ENCODE data around the gene NDEL1.

Gene NDEL1

DNA sequence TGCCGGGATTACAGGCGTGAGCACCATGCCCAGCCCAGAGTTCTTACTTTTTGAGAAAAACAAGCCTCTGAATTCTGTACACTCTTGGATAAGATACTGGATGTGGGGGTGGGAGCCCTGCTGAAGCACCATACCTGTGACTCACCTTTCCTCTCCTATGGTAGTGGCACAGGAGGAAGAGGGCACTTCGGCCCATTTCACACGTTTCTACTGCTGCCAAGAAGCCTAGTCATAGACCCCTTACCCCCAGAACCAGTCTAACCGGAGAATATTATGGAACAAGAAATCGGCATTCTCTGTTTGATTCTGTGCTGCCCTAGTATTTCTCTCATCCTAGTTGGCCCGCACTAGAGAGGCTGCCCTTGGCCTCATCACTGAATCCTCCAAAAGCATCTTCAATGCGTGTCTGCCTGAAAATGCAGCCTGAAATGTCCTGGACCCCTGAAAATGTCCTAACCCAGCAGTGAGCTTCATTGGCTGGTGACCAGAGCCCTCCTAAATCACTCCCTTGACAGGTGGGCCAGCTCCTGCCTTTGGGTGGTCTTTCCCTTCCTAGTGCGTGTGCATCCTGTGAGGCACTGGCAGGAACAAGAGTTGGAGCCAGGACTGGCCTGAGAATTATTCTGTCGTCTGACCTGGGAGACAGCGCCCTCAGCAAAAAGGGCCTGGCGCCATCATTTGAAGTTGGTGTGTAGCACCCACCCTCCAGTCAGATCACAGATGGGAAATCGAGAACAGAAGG, 37.9 kb downstream of the NDEL1 start:
- no peak overlapping the region for H3K4me3 ChIP-seq (ENCODE audit: low read depth in 1 of 5, low read length in 5 of 5)
- no peaks in the 10 kb centered on the region for H3K27me3 ChIP-seq (ENCODE audit: control insufficient read depth in 5 of 5, insufficient read depth in 4 of 5, low read length in 5 of 5)
- no peaks in the 10 kb centered on the region for H3K9me3 ChIP-seq (ENCODE audit: control insufficient read depth in 5 of 5, low read length in 5 of 5)
- no peak overlapping the region for H3K27ac ChIP-seq (ENCODE audit: low read depth, low read length)
- H3K36me3 ChIP-seq (ENCODE audit: control insufficient read depth in 5 of 5, insufficient read depth in 5 of 5, low read length in 5 of 5), result peaks cover 5 to 89% (median 70%) of the 10 kb centered on the region in 5 donors
- no peak overlapping the region for H3K9ac ChIP-seq (ENCODE audit: low read length in 5 of 5)
- H3K4me1 ChIP-seq (ENCODE audit: control insufficient read depth in 5 of 5, insufficient read depth in 5 of 5, low read length in 5 of 5), result peaks cover 6 to 26% (median 11%) of the 10 kb centered on the region in 5 donors

- peaks cover 5 to 87% (median 72%) of the 10 kb centered on the region in 5 donors for H3K36me3 ChIP-seq (ENCODE audit: control insufficient read depth in 5 of 5, insufficient read depth in 5 of 5, low read length in 5 of 5)
- H3K9ac ChIP-seq (ENCODE audit: low read length in 5 of 5), result no peak overlapping the region
- no peaks in the 10 kb centered on the region for H3K9me3 ChIP-seq (ENCODE audit: control insufficient read depth in 5 of 5, low read length in 5 of 5)
- H3K27me3 ChIP-seq (ENCODE audit: control insufficient read depth in 5 of 5, insufficient read depth in 4 of 5, low read length in 5 of 5), result no peaks in the 10 kb centered on the region
- H3K4me3 ChIP-seq (ENCODE audit: low read depth in 1 of 5, low read length in 5 of 5), result no peak overlapping the region
- H3K27ac ChIP-seq (ENCODE audit: low read depth, low read length), result no peak overlapping the region
- peaks cover 10 to 32% (median 17%) of the 10 kb centered on the region in 5 donors for H3K4me1 ChIP-seq (ENCODE audit: control insufficient read depth in 5 of 5, insufficient read depth in 5 of 5, low read length in 5 of 5)
Observed at GRCh38 chr17:8474826-8475225, 39.1 kb downstream of the NDEL1 start.

GRCh38 chr17:8475227-8475626, 39.5 kb downstream of the NDEL1 start:
- Histone ChIP-seq H3K27me3 (ENCODE audit: control insufficient read depth in 5 of 5, insufficient read depth in 4 of 5, low read length in 5 of 5) (no peaks in the 10 kb centered on the region), H3K4me3 (ENCODE audit: low read depth in 1 of 5, low read length in 5 of 5) (no peak overlapping the region), H3K4me1 (ENCODE audit: control insufficient read depth in 5 of 5, insufficient read depth in 5 of 5, low read length in 5 of 5) (peaks cover 12 to 32% (median 17%) of the 10 kb centered on the region in 5 donors), H3K9ac (ENCODE audit: low read length in 5 of 5) (no peak overlapping the region), H3K36me3 (ENCODE audit: control insufficient read depth in 5 of 5, insufficient read depth in 5 of 5, low read length in 5 of 5) (peaks cover 5 to 89% (median 76%) of the 10 kb centered on the region in 5 donors), H3K9me3 (ENCODE audit: control insufficient read depth in 5 of 5, low read length in 5 of 5) (no peaks in the 10 kb centered on the region), H3K27ac (ENCODE audit: low read depth, low read length) (no peak overlapping the region)

DNA sequence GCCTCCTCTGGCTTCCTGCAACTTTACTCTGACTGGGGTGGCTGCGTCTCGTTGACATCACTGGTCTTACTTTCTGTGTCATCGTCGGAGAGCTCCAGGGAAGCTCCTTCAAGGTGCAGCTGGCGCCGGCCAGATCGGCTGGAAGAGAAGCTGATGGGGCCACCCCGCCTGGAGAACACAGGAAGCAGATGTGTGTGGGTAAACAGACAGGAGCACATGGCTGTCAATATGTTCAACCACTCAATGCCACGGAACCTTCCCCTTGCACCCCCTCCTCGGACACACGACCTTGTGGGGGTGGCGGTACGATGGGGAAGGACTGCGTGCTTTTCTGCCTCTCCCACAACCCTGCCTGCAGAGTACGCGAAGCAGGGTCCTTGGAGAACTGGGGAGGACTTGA, 40.1 kb downstream of the NDEL1 start:
- H3K9ac ChIP-seq (ENCODE audit: low read length in 5 of 5), result no peak overlapping the region
- no peak overlapping the region for H3K27ac ChIP-seq (ENCODE audit: low read depth, low read length)
- H3K36me3 ChIP-seq (ENCODE audit: control insufficient read depth in 5 of 5, insufficient read depth in 5 of 5, low read length in 5 of 5), result peaks cover 5 to 89% (median 81%) of the 10 kb centered on the region in 5 donors
- H3K9me3 ChIP-seq (ENCODE audit: control insufficient read depth in 5 of 5, low read length in 5 of 5), result no peaks in the 10 kb centered on the region
- peaks cover 7 to 30% (median 14%) of the 10 kb centered on the region in 5 donors for H3K4me1 ChIP-seq (ENCODE audit: control insufficient read depth in 5 of 5, insufficient read depth in 5 of 5, low read length in 5 of 5)
- H3K27me3 ChIP-seq (ENCODE audit: control insufficient read depth in 5 of 5, insufficient read depth in 4 of 5, low read length in 5 of 5), result no peaks in the 10 kb centered on the region
- H3K4me3 ChIP-seq (ENCODE audit: low read depth in 1 of 5, low read length in 5 of 5), result no peak overlapping the region

DNA sequence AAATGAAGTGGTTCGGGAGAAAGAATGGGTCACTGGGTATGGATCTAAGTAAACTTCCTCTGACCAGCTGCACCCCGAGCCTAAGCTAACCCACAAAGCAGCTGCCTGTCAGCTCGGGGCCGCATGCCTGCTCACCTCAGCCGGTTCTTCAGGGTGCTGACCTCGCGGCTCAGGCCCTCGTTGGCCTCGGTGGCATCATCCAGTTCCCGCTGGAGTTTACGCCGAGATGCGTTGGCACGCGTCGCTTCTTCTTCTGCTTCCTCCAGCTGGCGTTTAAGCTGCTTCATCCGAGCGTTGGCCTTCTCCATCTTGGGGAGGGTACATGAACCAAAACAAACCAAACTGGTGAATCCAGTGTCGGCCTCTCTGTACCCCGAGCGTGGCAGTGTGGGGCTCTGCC, 41.1 kb downstream of the NDEL1 start:
- H3K27me3 ChIP-seq (ENCODE audit: control insufficient read depth in 5 of 5, insufficient read depth in 4 of 5, low read length in 5 of 5), result no peaks in the 10 kb centered on the region
- no peak overlapping the region for H3K27ac ChIP-seq (ENCODE audit: low read depth, low read length)
- H3K9ac ChIP-seq (ENCODE audit: low read length in 5 of 5), result no peak overlapping the region
- no peak overlapping the region for H3K4me3 ChIP-seq (ENCODE audit: low read depth in 1 of 5, low read length in 5 of 5)
- peaks cover 5 to 89% (median 83%) of the 10 kb centered on the region in 5 donors for H3K36me3 ChIP-seq (ENCODE audit: control insufficient read depth in 5 of 5, insufficient read depth in 5 of 5, low read length in 5 of 5)
- no peaks in the 10 kb centered on the region for H3K9me3 ChIP-seq (ENCODE audit: control insufficient read depth in 5 of 5, low read length in 5 of 5)
- H3K4me1 ChIP-seq (ENCODE audit: control insufficient read depth in 5 of 5, insufficient read depth in 5 of 5, low read length in 5 of 5), result peaks cover 7 to 26% (median 13%) of the 10 kb centered on the region in 5 donors

DNA sequence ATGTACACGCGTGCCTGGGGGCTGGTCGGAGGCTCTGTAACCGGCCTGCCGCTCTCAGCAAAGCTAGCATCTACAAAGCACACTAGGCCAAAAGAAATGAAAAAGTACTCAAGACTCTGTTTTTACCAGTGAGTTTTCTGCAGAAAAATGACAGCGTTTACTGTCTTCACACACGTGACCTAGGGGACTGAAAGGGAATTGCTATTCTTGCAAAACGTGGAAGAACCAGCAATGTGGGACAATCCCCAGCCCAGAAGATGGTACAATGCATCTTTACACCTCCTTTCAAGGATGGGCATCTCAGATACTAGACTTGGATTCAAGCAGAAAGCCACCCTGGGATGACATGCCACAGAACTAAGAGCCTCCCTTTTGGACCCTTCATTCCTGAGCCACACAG, 41.5 kb downstream of the NDEL1 start:
- peaks cover 5 to 89% (median 82%) of the 10 kb centered on the region in 5 donors for H3K36me3 ChIP-seq (ENCODE audit: control insufficient read depth in 5 of 5, insufficient read depth in 5 of 5, low read length in 5 of 5)
- no peak overlapping the region for H3K27ac ChIP-seq (ENCODE audit: low read depth, low read length)
- no peak overlapping the region for H3K4me3 ChIP-seq (ENCODE audit: low read depth in 1 of 5, low read length in 5 of 5)
- H3K4me1 ChIP-seq (ENCODE audit: control insufficient read depth in 5 of 5, insufficient read depth in 5 of 5, low read length in 5 of 5), result peaks cover 7 to 27% (median 13%) of the 10 kb centered on the region in 5 donors
- H3K9me3 ChIP-seq (ENCODE audit: control insufficient read depth in 5 of 5, low read length in 5 of 5), result no peaks in the 10 kb centered on the region
- H3K27me3 ChIP-seq (ENCODE audit: control insufficient read depth in 5 of 5, insufficient read depth in 4 of 5, low read length in 5 of 5), result no peaks in the 10 kb centered on the region
- H3K9ac ChIP-seq (ENCODE audit: low read length in 5 of 5), result no peak overlapping the region

- H3K36me3 ChIP-seq (ENCODE audit: control insufficient read depth in 5 of 5, insufficient read depth in 5 of 5, low read length in 5 of 5), result peaks cover 7 to 90% (median 84%) of the 10 kb centered on the region in 5 donors
- no peaks in the 10 kb centered on the region for H3K9me3 ChIP-seq (ENCODE audit: control insufficient read depth in 5 of 5, low read length in 5 of 5)
- H3K27me3 ChIP-seq (ENCODE audit: control insufficient read depth in 5 of 5, insufficient read depth in 4 of 5, low read length in 5 of 5), result no peaks in the 10 kb centered on the region
- no peak overlapping the region for H3K27ac ChIP-seq (ENCODE audit: low read depth, low read length)
- no peak overlapping the region for H3K9ac ChIP-seq (ENCODE audit: low read length in 5 of 5)
- H3K4me3 ChIP-seq (ENCODE audit: low read depth in 1 of 5, low read length in 5 of 5), result no peak overlapping the region
- peaks cover 7 to 32% (median 15%) of the 10 kb centered on the region in 5 donors for H3K4me1 ChIP-seq (ENCODE audit: control insufficient read depth in 5 of 5, insufficient read depth in 5 of 5, low read length in 5 of 5)
Observed at GRCh38 chr17:8477715-8478441, 42.2 kb downstream of the NDEL1 start.

DNA sequence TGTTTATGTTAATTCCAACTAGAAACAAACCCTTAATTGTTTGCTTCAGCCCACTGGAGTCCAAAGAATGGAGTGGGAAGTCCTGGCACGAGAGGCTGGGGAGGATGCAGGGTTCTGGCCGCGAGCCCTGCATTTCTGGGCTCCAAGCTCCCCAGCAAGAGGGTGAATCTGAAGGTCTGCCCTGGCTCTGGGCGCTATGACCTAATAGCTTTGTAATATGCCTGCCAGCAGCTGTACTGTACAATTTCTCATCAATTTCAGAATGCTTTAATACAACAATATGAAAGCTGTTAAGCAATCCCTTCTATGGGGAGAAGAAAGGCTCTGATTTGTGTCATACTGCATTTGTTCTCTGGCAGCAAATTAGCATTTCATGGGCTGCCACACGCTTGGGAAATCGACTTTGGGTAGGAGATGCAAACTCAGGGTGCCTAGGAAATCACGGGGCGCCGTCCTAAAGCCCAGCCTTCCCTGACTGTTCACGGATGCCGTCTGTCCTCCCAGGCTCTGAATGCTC, 43.8 kb downstream of the NDEL1 start:
- no peaks in the 10 kb centered on the region for H3K27me3 ChIP-seq (ENCODE audit: control insufficient read depth in 5 of 5, insufficient read depth in 4 of 5, low read length in 5 of 5)
- peaks cover 0 to 3% (median 0%) of the 10 kb centered on the region in 5 donors for H3K9me3 ChIP-seq (ENCODE audit: control insufficient read depth in 5 of 5, low read length in 5 of 5)
- H3K27ac ChIP-seq (ENCODE audit: low read depth, low read length), result no peak overlapping the region
- peak overlapping the region in 1 of 5 donors; percentile 68 for H3K9ac ChIP-seq (ENCODE audit: low read length in 5 of 5)
- H3K4me1 ChIP-seq (ENCODE audit: control insufficient read depth in 5 of 5, insufficient read depth in 5 of 5, low read length in 5 of 5), result peaks cover 7 to 32% (median 15%) of the 10 kb centered on the region in 5 donors
- peaks cover 15 to 82% (median 77%) of the 10 kb centered on the region in 5 donors for H3K36me3 ChIP-seq (ENCODE audit: control insufficient read depth in 5 of 5, insufficient read depth in 5 of 5, low read length in 5 of 5)
- H3K4me3 ChIP-seq (ENCODE audit: low read depth in 1 of 5, low read length in 5 of 5), result no peak overlapping the region

DNA sequence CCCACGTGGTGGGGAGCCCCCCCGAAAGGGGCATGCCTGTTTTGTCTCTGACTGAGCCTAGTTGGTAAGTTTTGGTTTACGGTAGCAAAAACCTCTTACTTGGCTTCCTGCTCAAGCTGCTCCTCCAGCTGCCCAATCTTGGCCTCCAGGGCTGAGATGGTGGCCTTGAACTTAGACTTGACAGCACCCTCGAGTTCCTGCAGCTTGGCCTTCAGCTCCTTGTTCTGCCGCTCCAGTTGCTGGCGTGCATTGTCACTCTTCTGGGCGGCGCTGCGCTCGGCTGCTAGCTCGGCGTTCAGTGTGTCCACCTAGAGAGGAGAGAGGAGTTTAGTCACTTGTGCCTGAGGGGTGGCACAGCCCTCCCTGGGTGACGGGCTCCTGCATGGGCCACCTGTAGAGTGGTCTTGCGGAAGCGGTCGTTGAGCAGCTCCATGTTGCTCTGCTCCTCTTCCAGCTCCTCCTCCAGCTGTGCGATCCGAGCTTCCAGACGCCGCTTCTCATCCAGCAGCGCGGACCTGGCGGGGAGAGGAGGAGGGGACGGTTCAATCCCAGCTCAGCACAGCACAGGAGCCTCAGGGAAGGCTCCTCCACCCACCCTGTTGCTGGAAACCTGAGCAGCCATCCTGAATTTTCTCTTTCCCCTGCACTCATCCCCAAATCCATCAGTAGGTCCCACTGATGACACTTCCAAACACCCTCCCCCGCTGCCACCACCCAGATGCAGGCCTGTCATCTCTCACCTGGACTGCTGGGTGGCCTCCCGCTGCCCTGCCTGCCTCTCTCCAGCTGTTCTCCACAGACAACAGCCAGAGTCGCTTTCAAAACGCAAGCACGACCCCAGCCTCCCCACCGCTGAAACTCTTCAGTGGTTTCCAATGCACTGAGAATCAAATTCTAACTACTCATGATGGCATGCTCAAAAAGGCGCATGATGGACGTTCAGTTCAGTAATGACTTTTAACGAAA, 44.6 kb downstream of the NDEL1 start:
- H3K36me3 ChIP-seq (ENCODE audit: control insufficient read depth in 5 of 5, insufficient read depth in 5 of 5, low read length in 5 of 5), result peaks cover 18 to 77% (median 69%) of the 10 kb centered on the region in 5 donors
- no peak overlapping the region for H3K9ac ChIP-seq (ENCODE audit: low read length in 5 of 5)
- no peak overlapping the region for H3K27ac ChIP-seq (ENCODE audit: low read depth, low read length)
- H3K4me3 ChIP-seq (ENCODE audit: low read depth in 1 of 5, low read length in 5 of 5), result no peak overlapping the region
- peaks cover 0 to 6% (median 0%) of the 10 kb centered on the region in 5 donors for H3K9me3 ChIP-seq (ENCODE audit: control insufficient read depth in 5 of 5, low read length in 5 of 5)
- peaks cover 7 to 31% (median 15%) of the 10 kb centered on the region in 5 donors for H3K4me1 ChIP-seq (ENCODE audit: control insufficient read depth in 5 of 5, insufficient read depth in 5 of 5, low read length in 5 of 5)
- no peaks in the 10 kb centered on the region for H3K27me3 ChIP-seq (ENCODE audit: control insufficient read depth in 5 of 5, insufficient read depth in 4 of 5, low read length in 5 of 5)

Measured in subcutaneous abdominal adipose tissue (tissue), 5 donors.